ENCODE results near the gene ARHGAP10. TPM values are rescaled to one million over a fixed set of nuclear protein-coding genes. Genes with fewer than 3 reads are reported as not detected.

The ARHGAP10 gene
- total RNA-seq, 1 experiment from 2014 or later: 11.7 TPM

- POLR2A ChIA-PET: no interaction called here
- intact Hi-C loops (cut with micrococcal nuclease; ENCODE audit: unreplicated experiment): no loop called here
- no peaks in the 10 kb centered on the region for H3K9me3 ChIP-seq (ENCODE audit: control insufficient read depth, insufficient read depth, low read depth, low read length)
- no peak overlapping the region for H3K4me3 ChIP-seq (ENCODE audit: low read depth in 2 of 2, low read length in 2 of 2)
- in situ Hi-C loops (cut with HindIII; ENCODE audit: low pct_unique_long_range_greater_than_20kb, low sequenced_read_pairs): no loop called here
- no peak for DNase-seq (ENCODE audit: low read depth, low spot score)
- H3K27ac ChIP-seq (ENCODE audit: low read length): no peak overlapping the region
- no peak for ATAC-seq
- CTCF ChIA-PET: interaction anchor here (0.6 kb wide), 1 partner anchor 58 kb away, joined by 4 read pairs; no protein-coding TSS in a partner anchor
- H3K27me3 ChIP-seq (ENCODE audit: control insufficient read depth, insufficient read depth, low read length): no peaks in the 10 kb centered on the region
- no peak for TF ChIP-seq REST (IDR thresholded peaks at IDR 0.05; ENCODE audit: insufficient read depth in 1 of 2, low read depth in 2 of 2, low read length in 1 of 2)
- no peak for TF ChIP-seq POLR2AphosphoS5 (IDR thresholded peaks at IDR 0.05; ENCODE audit: low read depth, low read length)
- no peak for TF ChIP-seq SIN3A (IDR thresholded peaks at IDR 0.05; ENCODE audit: borderline replicate concordance, insufficient read depth, low read depth, low read length)
- no peak for TF ChIP-seq CTCF (IDR thresholded peaks at IDR 0.05)
- TF ChIP-seq TCF7L2 (IDR thresholded peaks at IDR 0.05; ENCODE audit: low read depth, low read length): no peak
- H3K4me1 ChIP-seq (ENCODE audit: control insufficient read depth, insufficient read depth, low read length): no peaks in the 10 kb centered on the region
- H3K36me3 ChIP-seq (ENCODE audit: control insufficient read depth, insufficient read depth, low read length): no peaks in the 10 kb centered on the region
- no TSS peak for BruUV-seq (replicated peaks)
Measured at GRCh38 chr4:147840838-147841738, 109.2 kb downstream of the ARHGAP10 start.

GRCh38 chr4:147842573-147842972 lies 110.7 kb downstream of the ARHGAP10 start:
- in situ Hi-C loops (cut with HindIII; ENCODE audit: low pct_unique_long_range_greater_than_20kb, low sequenced_read_pairs): no loop called here
- H3K36me3 ChIP-seq (ENCODE audit: control insufficient read depth, insufficient read depth, low read length): no peaks in the 10 kb centered on the region
- intact Hi-C loops (cut with micrococcal nuclease; ENCODE audit: unreplicated experiment): no loop called here
- no peak for DNase-seq (ENCODE audit: low read depth, low spot score)
- no peaks in the 10 kb centered on the region for H3K4me1 ChIP-seq (ENCODE audit: control insufficient read depth, insufficient read depth, low read length)
- BruUV-seq (replicated peaks): no TSS peak
- H3K4me3 ChIP-seq (ENCODE audit: low read depth in 2 of 2, low read length in 2 of 2): no peak overlapping the region
- H3K27ac ChIP-seq (ENCODE audit: low read length): no peak overlapping the region
- no peak for ATAC-seq
- TF ChIP-seq REST (IDR thresholded peaks at IDR 0.05; ENCODE audit: insufficient read depth in 1 of 2, low read depth in 2 of 2, low read length in 1 of 2): no peak
- TF ChIP-seq SIN3A (IDR thresholded peaks at IDR 0.05; ENCODE audit: borderline replicate concordance, insufficient read depth, low read depth, low read length): no peak
- TF ChIP-seq CTCF (IDR thresholded peaks at IDR 0.05): no peak
- TF ChIP-seq POLR2AphosphoS5 (IDR thresholded peaks at IDR 0.05; ENCODE audit: low read depth, low read length): no peak
- no peak for TF ChIP-seq TCF7L2 (IDR thresholded peaks at IDR 0.05; ENCODE audit: low read depth, low read length)
- ChIA-PET POLR2A (no interaction called here), CTCF (no interaction called here)
- H3K27me3 ChIP-seq (ENCODE audit: control insufficient read depth, insufficient read depth, low read length): no peaks in the 10 kb centered on the region
- no peaks in the 10 kb centered on the region for H3K9me3 ChIP-seq (ENCODE audit: control insufficient read depth, insufficient read depth, low read depth, low read length)

Data from Panc1 (cell line).